ENCODE results near the gene POLR2H.

The POLR2H gene

DNA sequence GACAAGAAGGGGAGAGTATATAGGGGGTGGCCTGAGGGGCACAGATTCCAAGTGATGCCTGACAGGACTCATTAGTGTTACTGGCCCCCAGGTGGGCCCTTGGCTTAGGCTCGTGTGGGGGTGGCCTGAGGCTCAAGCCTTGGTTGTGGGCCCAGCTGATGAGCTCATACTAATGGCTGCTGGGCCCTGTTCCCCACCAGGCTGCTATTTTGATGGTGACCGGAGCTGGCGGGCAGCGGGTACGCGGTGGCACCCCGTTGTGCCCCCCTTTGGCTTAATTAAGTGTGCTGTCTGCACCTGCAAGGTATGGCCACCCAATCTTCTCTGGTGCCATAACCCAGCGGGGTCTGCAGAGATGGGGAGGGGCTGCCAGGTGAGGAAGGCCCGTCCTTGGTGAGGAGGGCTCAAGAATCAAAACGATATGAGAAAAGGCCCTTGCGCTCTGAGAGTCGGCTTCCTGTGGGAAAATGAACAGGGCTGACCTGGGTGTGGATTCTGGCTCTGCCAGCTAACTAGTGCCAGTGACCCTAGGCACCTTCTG is 25.7 kb downstream of the POLR2H start:
- DNase-seq (ENCODE audit: low spot score): no peak

DNA sequence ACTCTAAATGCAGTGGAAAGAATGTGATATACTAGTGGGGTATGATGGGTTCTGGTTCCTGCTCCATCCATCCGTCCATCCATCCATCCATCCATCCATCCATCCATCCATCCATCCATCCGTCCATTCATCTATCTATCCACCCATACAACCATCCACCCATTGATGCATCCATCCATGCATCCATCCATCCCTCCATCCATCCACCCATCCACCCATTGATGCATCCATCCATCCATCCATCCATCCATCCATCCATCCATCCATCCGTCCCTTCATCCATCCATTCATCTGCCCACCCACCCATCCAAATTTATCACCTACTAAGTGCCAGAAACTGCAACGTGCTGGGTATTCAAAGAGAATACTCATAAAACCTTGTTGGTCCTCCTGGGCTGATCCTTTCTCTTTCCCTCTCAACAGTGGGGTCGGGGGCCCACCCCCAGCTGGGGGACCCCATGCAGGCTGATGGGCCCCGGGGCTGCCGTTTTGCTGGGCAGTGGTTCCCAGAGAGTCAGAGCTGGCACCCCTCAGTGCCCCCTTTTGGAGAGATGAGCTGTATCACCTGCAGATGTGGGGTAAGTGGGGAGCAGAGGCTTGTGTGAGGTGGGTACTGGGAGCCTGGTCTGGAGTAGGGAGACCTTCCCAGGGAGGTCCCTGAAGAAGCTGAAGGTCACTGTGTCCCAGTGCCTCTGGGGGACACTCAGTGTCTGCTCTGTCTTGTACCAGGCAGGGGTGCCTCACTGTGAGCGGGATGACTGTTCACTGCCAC is 26.8 kb downstream of the POLR2H start:
- DNase-seq (ENCODE audit: low spot score): no peak

GRCh38 chr3:184388936-184389230 is 27.4 kb downstream of the POLR2H start:
- no peak for DNase-seq (ENCODE audit: low spot score)

- no peak for DNase-seq (ENCODE audit: low spot score)
Measured at GRCh38 chr3:184389384-184389783, 27.9 kb downstream of the POLR2H start.

GRCh38 chr3:184389935-184390528 is 28.5 kb downstream of the POLR2H start:
- DNase-seq (ENCODE audit: low spot score): no peak

- DNase-seq (ENCODE audit: low spot score): no peak
Measured at GRCh38 chr3:184391266-184391665, 29.8 kb downstream of the POLR2H start.

DNA sequence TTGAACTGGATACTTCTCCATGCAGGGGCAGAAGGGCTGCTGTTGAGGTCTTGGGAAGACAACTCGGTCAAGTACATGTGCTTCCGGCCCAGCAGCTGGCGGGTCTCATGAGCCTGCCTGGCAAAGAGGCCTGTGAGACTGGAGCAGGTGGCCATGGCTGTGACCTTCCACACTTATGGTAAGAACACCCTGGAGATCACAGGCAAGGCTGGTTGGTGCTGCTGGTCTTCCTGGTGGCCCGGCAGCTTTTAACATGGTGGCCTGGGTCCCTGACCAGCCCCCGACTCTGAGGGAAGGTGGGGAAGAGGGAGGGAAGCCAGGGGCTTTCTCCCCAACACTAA is 33.8 kb downstream of the POLR2H start:
- DNase-seq (ENCODE audit: low spot score): no peak

GRCh38 chr3:184399410-184399809 is 37.9 kb downstream of the POLR2H start:
- DNase-seq (ENCODE audit: low spot score): no peak

- DNase-seq (ENCODE audit: low spot score): no peak
Measured at GRCh38 chr3:184405075-184406030, 43.8 kb downstream of the POLR2H start.

GRCh38 chr3:184409331-184409926 is 47.9 kb downstream of the POLR2H start:
- no peak for DNase-seq (ENCODE audit: low spot score)

GRCh38 chr3:184409946-184410500 is 48.5 kb downstream of the POLR2H start:
- DNase-seq (ENCODE audit: low spot score): no peak

- no peak for DNase-seq (ENCODE audit: low spot score)
Measured at GRCh38 chr3:184414418-184415202, 53.1 kb downstream of the POLR2H start.

GRCh38 chr3:184415203-184415490 is 53.6 kb downstream of the POLR2H start:
- no peak for DNase-seq (ENCODE audit: low spot score)

DNA sequence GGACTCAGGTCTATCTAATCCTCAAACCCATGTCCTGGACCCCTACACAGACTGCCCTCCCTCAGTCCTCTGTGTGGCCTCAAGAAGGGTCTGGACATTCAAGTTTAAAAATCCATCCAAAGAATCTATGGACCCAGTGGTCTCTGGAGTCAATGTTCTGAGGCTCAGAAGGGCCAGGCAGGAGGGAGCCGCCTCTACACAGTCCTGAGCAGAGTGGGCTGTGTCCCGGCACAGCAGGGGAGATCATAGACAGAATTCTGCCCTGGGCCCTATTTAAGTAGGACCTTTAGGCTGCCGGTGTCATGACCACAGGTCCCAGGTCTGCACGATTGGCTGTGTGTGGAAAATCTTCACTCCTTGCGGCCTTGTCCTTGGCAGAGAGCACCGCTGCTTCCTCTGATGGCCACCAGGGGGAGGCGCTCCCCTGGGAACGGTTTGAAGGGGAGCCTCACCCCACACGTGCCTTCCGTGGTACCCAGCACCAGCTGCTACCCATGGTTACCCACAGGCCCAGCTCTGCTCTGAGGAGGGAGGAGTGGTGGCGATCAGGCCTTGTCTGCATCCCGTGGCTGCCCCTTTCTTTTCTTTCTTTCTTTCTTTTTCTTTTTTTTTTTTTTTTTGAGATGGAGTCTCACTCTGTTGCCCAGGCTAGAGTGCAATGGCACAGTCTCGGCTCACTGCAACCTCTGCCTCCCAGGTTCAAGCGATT is 56.3 kb downstream of the POLR2H start:
- peak; percentile 84 for DNase-seq (ENCODE audit: low spot score)
